Measurements from ENCODE around the gene BLNK.
A peak's percentile ranks its signal among the peaks of the same experiment; 100 is the strongest.
"Not testable (repeated sequence)": the region's sequence is repeated elsewhere in the genome, so short reads cannot be mapped to it uniquely, and the experiment has no call there.

Gene BLNK

GRCh38 chr10:96271016-96271815 is at the start of gene BLNK:
TSS of gene BLNK (minus strand) at chr10:96271569. CDS start at chr10:96271398, 171 bp downstream.
- DNase-seq, result peak; percentile 27

- no peak for DNase-seq
Observed at GRCh38 chr10:96319754-96320474, 48.5 kb upstream of the BLNK start.

GRCh38 chr10:96317067-96317833 is 45.9 kb upstream of the BLNK start:
- DNase-seq, result no peak

- no peak for DNase-seq
Observed at GRCh38 chr10:96313344-96313743, 42.0 kb upstream of the BLNK start.

GRCh38 chr10:96311180-96311715 is 39.9 kb upstream of the BLNK start:
- DNase-seq, result no peak

GRCh38 chr10:96310321-96310669 is 38.9 kb upstream of the BLNK start:
- DNase-seq, result no peak

- no peak for DNase-seq
Observed at GRCh38 chr10:96309628-96310320, 38.4 kb upstream of the BLNK start.

GRCh38 chr10:96308854-96309253 is 37.5 kb upstream of the BLNK start:
- DNase-seq, result not testable (repeated sequence)

- peak; percentile 48 for DNase-seq
Observed at GRCh38 chr10:96306516-96306915, 35.1 kb upstream of the BLNK start.

GRCh38 chr10:96305019-96305418 is 33.6 kb upstream of the BLNK start:
- no peak for DNase-seq

GRCh38 chr10:96304230-96304629 is 32.9 kb upstream of the BLNK start, which contains the start of gene DNTT:
TSS of gene DNTT (plus strand) at chr10:96304434. CDS start at chr10:96304498, 64 bp downstream.
- no peak for DNase-seq

- DNase-seq, result no peak
Observed at GRCh38 chr10:96301616-96302015, 30.2 kb upstream of the BLNK start.

GRCh38 chr10:96299383-96299782 is 28.0 kb upstream of the BLNK start:
- DNase-seq, result peak; percentile 24

- DNase-seq, result no peak
Observed at GRCh38 chr10:96298362-96298761, 27.0 kb upstream of the BLNK start.

GRCh38 chr10:96297486-96297885 is 26.1 kb upstream of the BLNK start:
- DNase-seq, result no peak

- no peak for DNase-seq
Observed at GRCh38 chr10:96295475-96295874, 24.1 kb upstream of the BLNK start.

GRCh38 chr10:96292971-96293920 is 21.9 kb upstream of the BLNK start:
- DNase-seq, result no peak

- no peak for DNase-seq
Observed at GRCh38 chr10:96290368-96291133, 19.2 kb upstream of the BLNK start.

- DNase-seq, result no peak
Observed at GRCh38 chr10:96289218-96289910, 18.0 kb upstream of the BLNK start.

GRCh38 chr10:96288151-96288621 is 16.8 kb upstream of the BLNK start:
- no peak for DNase-seq
